HepG2 (cell line): Measurements from ENCODE around the gene KIZ. TPM values are rescaled to one million over a fixed set of nuclear protein-coding genes. Genes with fewer than 3 reads are reported as not detected.

Experiments used
- ARNT ChIP-seq: fragments of 450-650 bp; IDR thresholded peaks from 2 replicates; pipeline ENCODE4 v1.6.1; 2017
- CEBPG ChIP-seq: IDR thresholded peaks from 2 replicates; pipeline ENCODE4 v1.6.1; 2016
- HOXD1 ChIP-seq: sonication (generic); formaldehyde crosslinking; IDR thresholded peaks from 2 replicates; pipeline ENCODE4 v1.5.0; 2020; ENCODE audit warnings: missing genetic modification reagents
- ISL2 ChIP-seq: sonication (generic); formaldehyde crosslinking; IDR thresholded peaks from 2 replicates; pipeline ENCODE4 v1.5.0; 2020; ENCODE audit warnings: missing genetic modification reagents
- KDM5A ChIP-seq: fragments of 200-600 bp; sonication (generic); IDR thresholded peaks from 2 replicates; pipeline ENCODE4 v1.7.0; 2018; ENCODE audit warnings: antibody characterized with exemption, mild to moderate bottlenecking, low read length, borderline replicate concordance
- MZF1 ChIP-seq: sonication (generic); formaldehyde crosslinking; IDR thresholded peaks from 2 replicates; pipeline ENCODE4 v1.8.1; 2023; ENCODE audit warnings: mild to moderate bottlenecking, missing genetic modification reagents, borderline replicate concordance
- NAIF1 ChIP-seq: sonication (generic); formaldehyde crosslinking; IDR thresholded peaks from 2 replicates; pipeline ENCODE4 v1.5.0; 2020; ENCODE audit warnings: mild to moderate bottlenecking, missing genetic modification reagents, borderline replicate concordance
- NCOA5 ChIP-seq: sonication (generic); formaldehyde crosslinking; IDR thresholded peaks from 2 replicates; pipeline ENCODE4 v1.4.0; 2020; ENCODE audit warnings: missing genetic modification reagents
- NR2F1 ChIP-seq, 2 experiments: fragments of 450-650 bp in 1 of 2; formaldehyde crosslinking in 1 of 2; IDR thresholded peaks; 2 replicates each; pipeline versions ENCODE4 v1.5.0 to v1.6.1; 2016 to 2020; ENCODE audit warnings: mild to moderate bottlenecking in 1 of 2, missing compliant biosample characterization in 1 of 2, missing genetic modification reagents in 1 of 2, moderate library complexity in 1 of 2
- XBP1 ChIP-seq: sonication (generic); formaldehyde crosslinking; IDR thresholded peaks from 2 replicates; pipeline ENCODE4 v1.5.0; 2020; ENCODE audit warnings: missing genetic modification reagents
- ZBTB49 ChIP-seq: sonication (generic); formaldehyde crosslinking; IDR thresholded peaks from 2 replicates; pipeline ENCODE4 v1.4.0; 2020; ENCODE audit warnings: missing genetic modification reagents, borderline replicate concordance
- ZNF17 ChIP-seq: sonication (generic); formaldehyde crosslinking; IDR thresholded peaks from 2 replicates; pipeline ENCODE4 v1.5.0; 2020; ENCODE audit warnings: mild to moderate bottlenecking, missing genetic modification reagents
- ZNF337 ChIP-seq: sonication (generic); formaldehyde crosslinking; IDR thresholded peaks from 2 replicates; pipeline ENCODE4 v1.5.1; 2020; ENCODE audit warnings: missing genetic modification reagents, low read depth, mild to moderate bottlenecking, borderline replicate concordance
- ZNF513 ChIP-seq: sonication (generic); formaldehyde crosslinking; conservative IDR thresholded peaks from 2 replicates; pipeline ENCODE4 v1.5.0; 2020; ENCODE audit warnings: missing genetic modification reagents
- ZNF569 ChIP-seq: sonication (generic); formaldehyde crosslinking; IDR thresholded peaks from 2 replicates; pipeline ENCODE4 v1.5.0; 2020; ENCODE audit warnings: mild to moderate bottlenecking, missing genetic modification reagents, moderate library complexity, borderline replicate concordance
- ZNF576 ChIP-seq: sonication (generic); formaldehyde crosslinking; IDR thresholded peaks from 2 replicates; pipeline ENCODE4 v1.4.0; 2020; ENCODE audit warnings: mild to moderate bottlenecking, missing genetic modification reagents
- ZNF740 ChIP-seq: sonication (generic); formaldehyde crosslinking; IDR thresholded peaks from 2 replicates; pipeline ENCODE4 v1.4.0; 2020; ENCODE audit warnings: missing genetic modification reagents
- ZNF770 ChIP-seq: sonication (generic); formaldehyde crosslinking; IDR thresholded peaks from 2 replicates; pipeline ENCODE4 v1.5.0; 2020; ENCODE audit warnings: mild to moderate bottlenecking, missing genetic modification reagents
- ZSCAN5A ChIP-seq: sonication (generic); formaldehyde crosslinking; IDR thresholded peaks from 2 replicates; pipeline ENCODE4 v1.8.0; 2022; ENCODE audit warnings: mild to moderate bottlenecking, missing genetic modification reagents, borderline replicate concordance
- polyA plus RNA-seq, 8 experiments: library from polyadenylated mRNA; depleted of rRNA in 3 of 8; stranded (reverse) in 7 of 8; unstranded in 1 of 8; fragments of >200 nt; fragmentation: Illumina TruSeq in 4 of 8; extraction: Trizol in 4 of 8; gene quantifications; 2 replicates each; pipeline versions ENCODE4 v1.2.1 to v1.2.3, GENCODE V29; 2011 to 2016; ENCODE audit warnings: low read depth in 4 of 8, missing spikeins in 1 of 8, mixed read lengths in 1 of 8; ENCODE audit not compliant: insufficient read depth in 1 of 8
- total RNA-seq, 5 experiments: library from RNA; depleted of rRNA; stranded (reverse); fragments of >200 nt; fragmentation: Illumina TruSeq; extraction: Trizol; gene quantifications; 2 replicates each; pipeline ENCODE4 v1.2.3, GENCODE V29; 2016; ENCODE audit warnings: low read depth in 1 of 5

Gene KIZ
- total and polyA plus RNA-seq, 2 of the 13 experiments (the other 11 are each of a cell fraction or from before 2014, with no cell fraction given), result 46.3 to 114 TPM

GRCh38 chr20:21280522-21281016 is 154.7 kb downstream of the KIZ start (continued):
- no peak for TF ChIP-seq ZNF569
- TF ChIP-seq ZNF513 (CRISPR knock-in tag), result no peak
- TF ChIP-seq ARNT, result no peak
- TF ChIP-seq NAIF1 (CRISPR knock-in tag), result no peak
- no peak for TF ChIP-seq ISL2
- TF ChIP-seq XBP1 (CRISPR knock-in tag), result no peak
- TF ChIP-seq HOXD1 (CRISPR knock-in tag), result no peak
- TF ChIP-seq MZF1 (CRISPR knock-in tag), result no peak
- TF ChIP-seq ZSCAN5A (CRISPR knock-in tag), result no peak
- no peak for TF ChIP-seq ZNF740 (CRISPR knock-in tag)
- TF ChIP-seq KDM5A, result no peak
- no peak for TF ChIP-seq ZBTB49 (CRISPR knock-in tag)
- TF ChIP-seq ZNF337 (CRISPR knock-in tag), result no peak
- TF ChIP-seq NCOA5, result no peak
- peak; percentile 76 to 81 for TF ChIP-seq NR2F1 (CRISPR knock-in tag; IDR thresholded peaks at IDR 0.05)
- no peak for TF ChIP-seq ZNF576
- TF ChIP-seq ZNF17 (CRISPR knock-in tag), result no peak
- peak; percentile 62 for TF ChIP-seq CEBPG (CRISPR knock-in tag)
- no peak; the same call in 1 of the 2 replicates for TF ChIP-seq ZNF770 (CRISPR knock-in tag)
